HG03064 (cell line): Measurements from ENCODE around the gene CCR2.
"Not testable (repeated sequence)": the region's sequence is repeated elsewhere in the genome, so short reads cannot be mapped to it uniquely, and the experiment has no call there.

Experiments used
- ATAC-seq: cut with Tn5 transposase; IDR thresholded peaks from one replicate; pipeline ENCODE4 v1.9.1; 2021; ENCODE audit warnings: low read depth; ENCODE audit not compliant: unreplicated experiment

Gene CCR2

GRCh38 chr3:46353647-46354410, at the start of gene CCR2:
Gene CCR2, plus strand, starts transcription at chr3:46354111. Its CDS starts 3,417 bp downstream, at chr3:46357528.
- no peak for ATAC-seq

- no peak for ATAC-seq
These were observed 49.2 kb upstream of the CCR2 start for GRCh38 chr3:46304739-46305138.

GRCh38 chr3:46312991-46313390, 40.9 kb upstream of the CCR2 start:
- ATAC-seq: no peak

DNA sequence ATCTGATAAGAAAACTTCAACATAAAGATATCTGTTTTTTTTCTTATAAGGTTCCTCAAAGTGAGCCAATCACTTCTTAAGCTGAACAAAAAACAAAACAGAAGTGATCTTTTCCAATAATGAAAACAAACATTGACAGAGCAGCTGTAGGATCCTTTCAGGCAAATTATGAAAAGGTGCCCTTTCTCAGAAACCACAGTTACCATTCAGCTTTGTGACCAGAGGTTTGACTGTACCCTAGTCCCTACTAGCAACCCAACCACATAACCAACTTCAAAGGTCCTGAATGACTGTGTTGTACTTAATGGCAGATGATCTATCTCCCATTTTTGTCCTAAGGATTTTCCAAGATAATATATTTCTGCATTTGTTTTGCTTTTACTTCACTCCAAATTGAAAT, 39.4 kb upstream of the CCR2 start:
- ATAC-seq: no peak

GRCh38 chr3:46316206-46316605, 37.7 kb upstream of the CCR2 start:
- ATAC-seq: no peak

DNA sequence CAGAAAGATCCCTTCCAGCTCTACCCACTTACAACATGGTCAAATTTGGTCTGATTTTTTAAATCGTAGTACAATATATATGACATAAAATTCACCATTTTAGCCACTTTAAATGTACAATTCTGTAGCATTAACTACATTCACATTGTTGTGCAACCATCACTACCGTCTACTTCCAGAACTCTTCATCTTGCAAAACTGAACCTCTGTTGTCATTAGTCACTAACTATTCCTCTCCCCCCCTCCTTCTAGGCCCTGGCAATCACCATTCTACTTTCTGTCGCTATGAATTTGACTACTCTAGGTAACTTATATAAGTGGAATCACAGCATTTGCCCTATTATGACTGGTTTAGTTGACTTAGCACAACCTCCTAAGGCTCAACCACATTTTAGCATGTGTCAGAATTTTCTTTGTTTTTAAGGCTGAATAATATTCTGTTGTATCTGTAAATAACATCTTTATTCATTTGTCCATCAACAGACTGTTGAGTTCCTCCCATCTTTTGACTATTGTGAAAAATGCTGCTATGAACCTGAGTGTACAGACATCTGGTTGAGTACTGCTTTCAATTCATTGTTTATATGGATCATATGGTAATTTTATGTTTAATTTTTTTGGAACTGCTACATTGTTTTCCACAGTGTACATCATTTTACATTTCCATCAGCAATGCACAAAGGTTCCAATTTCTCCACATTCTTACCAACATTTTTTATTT, 35.5 kb upstream of the CCR2 start:
- ATAC-seq: no peak

DNA sequence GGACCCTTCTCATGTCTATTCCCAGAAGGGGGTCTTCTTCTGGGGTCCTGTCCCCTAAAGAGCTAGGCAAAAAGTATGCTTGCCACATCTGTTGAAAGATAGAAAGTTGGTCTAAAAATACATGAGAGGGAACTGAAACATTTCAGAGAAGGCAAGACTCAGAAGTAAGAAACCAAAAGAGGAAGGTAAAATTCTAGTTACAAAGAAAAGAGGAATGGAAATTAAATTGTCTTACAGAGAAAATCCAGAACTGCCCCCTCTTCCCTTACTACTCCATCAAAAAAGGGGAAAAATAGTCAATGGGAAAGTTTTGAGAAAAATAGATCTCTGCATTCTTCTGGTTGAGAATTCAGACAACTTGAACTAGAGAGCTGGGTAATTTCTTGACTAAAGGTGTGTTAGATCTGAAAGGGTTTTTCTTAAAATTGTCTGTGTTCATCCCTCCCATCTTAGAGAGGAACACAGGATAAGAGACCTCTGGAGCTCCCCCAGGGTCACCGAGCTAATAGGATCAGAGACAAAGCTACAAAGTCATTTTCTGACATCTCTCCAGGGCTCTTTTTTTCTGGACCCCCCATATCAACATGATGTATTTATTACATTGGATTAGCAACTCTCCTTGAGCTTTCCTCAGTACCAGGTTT, 32.3 kb upstream of the CCR2 start:
- ATAC-seq: no peak

DNA sequence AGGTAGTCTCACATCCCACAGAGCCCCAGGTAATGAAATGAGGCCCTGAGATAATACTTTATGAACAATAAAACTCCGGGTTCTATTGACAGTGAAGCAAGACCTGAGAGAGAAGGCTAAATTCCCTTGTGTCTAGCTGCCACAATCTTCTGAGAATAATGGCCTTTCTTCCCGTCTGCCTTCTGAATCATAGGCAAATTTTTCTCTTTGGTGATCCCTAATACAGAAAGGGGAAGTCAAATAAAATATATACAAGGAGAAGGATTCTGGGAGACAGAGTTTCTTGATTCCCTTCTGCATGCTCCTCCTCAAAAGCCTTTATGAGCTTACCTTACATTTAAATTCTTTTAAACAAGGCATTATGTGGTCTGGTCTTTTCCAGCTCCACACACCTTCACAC, 29.9 kb upstream of the CCR2 start:
- ATAC-seq: no peak

DNA sequence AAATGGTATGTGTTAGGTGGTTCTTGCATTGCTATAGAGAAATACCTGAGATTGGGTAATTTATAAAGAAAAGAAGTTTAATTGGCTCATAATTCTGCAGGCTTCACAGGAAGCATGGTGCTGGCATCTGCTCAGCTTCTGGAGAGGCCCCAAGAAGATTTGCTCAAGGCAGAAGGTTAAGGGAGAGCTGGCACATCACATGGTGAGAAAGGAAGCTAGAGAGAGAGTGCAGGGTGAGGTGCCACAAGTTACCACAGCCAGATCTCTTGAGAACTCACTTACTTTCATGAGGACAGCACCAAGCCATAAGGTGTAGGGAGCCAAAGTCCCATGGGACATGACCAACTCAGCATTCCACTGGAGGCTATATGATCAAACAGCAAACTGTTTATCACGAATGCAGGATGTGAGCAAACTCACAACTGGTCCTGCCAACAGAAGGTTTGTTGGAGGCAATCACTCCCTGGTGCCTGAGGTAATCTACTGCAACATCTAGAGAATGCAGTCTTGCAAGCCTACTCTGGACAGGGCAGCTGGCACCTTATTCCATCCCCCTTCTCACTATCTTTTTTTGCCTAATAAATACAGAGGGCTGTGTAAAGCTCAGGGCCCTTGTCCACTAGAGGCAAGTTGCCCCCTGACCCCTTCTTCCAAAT, 28.1 kb upstream of the CCR2 start:
- ATAC-seq: no peak

DNA sequence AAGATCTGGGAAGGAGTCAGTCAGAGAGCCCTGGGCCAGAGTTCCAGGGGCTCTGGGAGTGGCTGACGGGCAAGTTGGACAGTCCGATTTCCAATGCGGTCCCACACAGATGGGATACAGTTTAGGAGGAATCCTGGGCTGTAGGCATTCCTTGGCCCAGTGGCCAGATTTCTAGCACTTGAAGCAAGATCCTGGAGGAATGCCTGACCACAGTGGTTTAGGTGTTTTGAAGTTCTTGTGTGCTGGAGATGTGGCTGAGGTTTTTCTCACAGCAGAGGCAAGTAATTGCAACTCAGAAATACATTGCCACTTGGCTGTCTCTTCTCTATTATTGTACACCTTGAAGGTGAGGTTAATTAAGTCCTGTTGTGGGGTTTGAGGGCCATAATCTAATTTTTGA, 23.2 kb upstream of the CCR2 start:
- ATAC-seq: not testable (repeated sequence)

DNA sequence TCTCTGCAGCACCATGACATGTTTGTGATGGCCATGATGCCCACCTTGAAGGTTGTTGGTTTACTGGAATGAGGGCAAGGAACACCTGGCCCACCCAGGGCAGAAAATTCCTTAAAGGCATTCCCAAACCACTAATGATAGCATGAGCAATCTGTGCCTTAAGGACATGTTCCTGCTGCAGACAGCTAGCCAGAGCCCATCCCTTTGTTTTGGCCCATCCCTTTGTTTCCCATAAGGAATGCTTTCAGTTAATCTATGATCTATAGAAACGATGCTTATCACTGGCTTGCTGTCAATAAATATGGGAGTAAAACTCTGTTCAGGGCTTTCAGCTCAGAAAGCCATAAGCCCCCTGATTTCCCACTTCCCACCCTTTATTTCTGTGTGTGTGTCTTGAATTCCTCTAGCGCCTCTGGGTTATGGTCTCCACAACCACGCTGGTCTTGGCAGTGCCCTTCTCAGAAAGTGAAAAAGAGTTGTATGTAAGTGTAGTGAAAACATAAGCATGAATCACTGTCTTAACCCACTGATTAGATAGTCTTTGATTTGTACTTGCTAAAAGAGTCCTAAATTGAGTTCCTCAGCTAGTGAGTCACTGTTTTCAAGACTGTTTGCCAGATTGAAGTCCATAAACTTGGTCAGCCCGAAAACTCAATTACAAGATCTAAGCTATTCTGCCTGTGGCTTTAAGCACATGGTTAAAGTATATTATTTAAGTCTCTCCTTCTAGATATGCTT, 19.0 kb upstream of the CCR2 start:
- no peak for ATAC-seq

- ATAC-seq: no peak
These were observed 18.4 kb upstream of the CCR2 start for GRCh38 chr3:46335541-46335940.

GRCh38 chr3:46337911-46338310, 16.0 kb upstream of the CCR2 start:
- ATAC-seq: no peak

GRCh38 chr3:46338840-46339239, 15.1 kb upstream of the CCR2 start:
- ATAC-seq: no peak

DNA sequence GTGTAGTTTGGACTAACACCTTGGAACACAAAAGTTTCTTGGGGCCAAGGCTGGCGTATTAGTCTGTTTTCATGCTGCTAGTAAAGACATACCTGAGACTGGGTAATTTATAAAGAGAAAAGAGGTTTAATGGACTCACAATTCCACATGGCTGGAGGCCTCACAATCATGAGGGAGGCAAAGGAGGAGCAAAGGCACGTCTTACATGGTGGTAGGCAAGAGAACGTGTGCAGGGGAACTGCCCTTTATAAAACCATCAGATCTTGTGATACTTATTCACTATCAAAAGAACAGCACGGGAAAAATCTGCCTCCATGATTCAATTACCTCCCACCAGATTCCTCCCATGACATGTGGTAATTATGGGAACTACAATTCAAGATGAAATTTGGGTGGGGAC, 9.4 kb upstream of the CCR2 start:
- ATAC-seq: no peak

DNA sequence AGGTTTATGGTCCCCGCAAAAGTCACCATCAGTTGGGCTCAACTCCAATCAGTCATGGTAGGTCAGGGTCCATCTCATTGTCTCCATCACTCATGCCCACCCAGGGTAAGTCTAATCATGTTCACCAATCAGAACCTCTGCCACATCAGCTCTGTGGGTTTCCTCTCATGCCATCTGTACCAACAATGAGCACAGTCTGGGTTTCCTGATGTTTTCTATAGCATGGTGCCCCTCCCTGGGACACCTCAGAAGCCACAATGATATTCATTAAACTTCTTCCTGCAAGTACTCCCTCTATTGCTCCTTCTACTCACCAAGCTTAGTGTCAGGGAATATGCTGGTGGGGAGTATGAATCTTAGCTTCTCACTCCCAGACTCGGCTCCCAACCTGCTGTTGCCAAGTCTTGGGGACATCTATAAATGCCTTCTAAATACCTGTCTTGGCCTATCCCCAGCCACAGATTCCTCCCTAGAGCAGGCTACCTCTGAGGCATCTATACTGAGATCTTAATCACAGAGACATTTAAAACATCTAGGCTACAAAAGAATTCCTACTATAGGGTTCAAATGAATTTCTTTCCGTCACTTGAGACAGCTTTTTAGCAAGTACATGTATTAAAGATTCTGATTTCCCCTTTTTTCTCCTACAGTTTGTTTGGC, 5.0 kb upstream of the CCR2 start:
- ATAC-seq: no peak

- no peak for ATAC-seq
These were observed 4.2 kb upstream of the CCR2 start for GRCh38 chr3:46349484-46350261.

DNA sequence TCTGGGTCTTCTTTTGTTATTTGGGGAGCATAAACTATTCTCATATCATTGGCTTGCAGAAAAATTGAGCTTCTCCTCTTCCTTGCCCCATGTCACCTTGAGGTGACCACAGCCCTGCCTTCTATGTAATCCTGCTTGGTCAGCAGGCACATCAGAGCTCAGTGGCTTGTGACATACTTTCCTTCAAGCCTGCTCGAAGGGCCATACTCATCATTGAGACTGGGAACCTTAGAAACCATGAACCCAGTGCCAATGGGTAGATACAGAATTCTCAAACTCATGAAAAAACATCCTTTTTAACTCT, 3.7 kb upstream of the CCR2 start:
- ATAC-seq: no peak

- no peak for ATAC-seq
These were observed 2.3 kb upstream of the CCR2 start for GRCh38 chr3:46351646-46352045.
